ENCODE measurements around the gene IFI35. TPM values are rescaled to one million over a fixed set of nuclear protein-coding genes. Genes with fewer than 3 reads are reported as not detected.

The IFI35 gene
- total and polyA plus RNA-seq, 9 of the 15 experiments (the other 6 are each of a cell fraction or from before 2014, with no cell fraction given), result 4.4 to 13.1 (median 10.2) TPM

DNA sequence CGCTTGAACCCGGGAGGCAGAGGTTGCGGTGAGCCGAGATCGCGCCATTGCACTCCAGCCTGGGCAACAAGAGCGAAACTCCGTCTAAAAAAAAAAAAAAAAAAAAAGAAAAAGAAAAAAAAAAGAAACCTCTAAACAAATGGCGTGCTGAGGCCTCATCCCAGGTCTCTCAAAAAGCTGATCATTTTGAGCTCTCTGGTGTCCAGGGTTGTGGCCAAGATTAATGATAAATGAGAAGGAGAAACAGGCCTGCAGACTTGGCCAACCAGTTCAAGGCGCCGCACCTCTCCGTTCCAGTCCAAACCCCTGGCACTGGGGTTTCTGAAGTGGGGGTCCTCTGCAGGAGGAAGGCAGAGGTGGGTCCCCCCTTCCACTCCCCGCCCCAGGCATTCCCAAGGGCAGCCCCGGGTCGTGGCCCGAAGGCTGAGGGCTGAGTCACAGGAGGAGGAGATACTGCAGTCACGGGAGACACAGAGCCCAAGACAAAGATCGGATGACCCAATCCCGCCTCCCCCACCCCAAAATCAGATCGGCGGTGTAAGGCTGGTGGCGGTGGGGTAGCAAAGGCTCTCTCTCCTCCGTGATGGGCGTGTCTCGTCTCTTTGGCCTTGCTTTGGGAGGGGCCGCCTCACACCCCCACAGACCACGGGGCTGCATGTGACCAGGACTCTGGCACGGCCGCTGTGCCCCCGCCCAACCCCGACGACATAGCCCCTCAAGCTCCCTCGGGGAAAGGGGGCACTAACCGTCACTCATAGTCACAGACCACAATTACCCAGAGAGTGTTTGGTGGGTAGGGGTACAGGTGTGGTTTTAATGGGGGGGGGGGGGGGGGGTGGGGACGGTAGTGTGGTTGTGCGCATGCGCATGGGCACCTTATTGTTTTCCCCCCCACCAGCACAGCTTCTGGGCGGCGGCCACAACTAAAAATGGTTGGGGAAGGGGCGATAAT, 14.5 kb downstream of the IFI35 start:
- no peaks in the 10 kb centered on the region for H3K9me3 ChIP-seq (replicated peaks; ENCODE audit: control insufficient read depth, insufficient read depth, low read depth, low read length)
- ChIA-PET CTCF (ENCODE audit: low intra/inter-chr PET ratio) (no interaction called here), POLR2A (interaction anchor here (0.7 to 6.7 kb wide), 8 partner anchors 9 to 347 kb away, joined by 3 to 79 read pairs (median 6); partner anchors contain the start of gene RPL27)
- H3K27me3 ChIP-seq (ENCODE audit: control insufficient read depth in 2 of 2, insufficient read depth in 2 of 2, low read length in 2 of 2), result no peaks in the 10 kb centered on the region
- ATAC-seq (peak; percentile 69), DNase-seq (ENCODE audit: extremely low read depth in 1 of 4, low spot score in 3 of 4) (peak; percentile 83 to 94 (median 87)), FAIRE-seq (peak; percentile 86)
- no TSS peak for BruUV-seq (replicated peaks)
- peak overlapping the region; percentile 83 for H3K27ac ChIP-seq (ENCODE audit: extremely low read depth, low read depth, low read length)
- peak overlapping the region; percentile 87 for H3K4me3 ChIP-seq
- H3K9me1 ChIP-seq (ENCODE audit: control insufficient read depth, insufficient read depth, low read length), result peaks cover 10% of the 10 kb centered on the region
- H3K36me3 ChIP-seq (ENCODE audit: control insufficient read depth, insufficient read depth, low read length), result peaks cover 30% of the 10 kb centered on the region; the same call in 2 of the 3 replicates
- in situ Hi-C loops (cut with MboI), result no loop called here
- intact Hi-C loops (cut with micrococcal nuclease), result no loop called here
- peak overlapping the region; percentile 99 for H3K4me2 ChIP-seq (ENCODE audit: insufficient read depth, low read length)
- H2AFZ ChIP-seq (ENCODE audit: low read depth, low read length), result peak overlapping the region; percentile 94
- peak overlapping the region; percentile 68 to 96 for H3K9ac ChIP-seq (ENCODE audit: insufficient read depth in 1 of 2, low read depth in 2 of 2, low read length in 2 of 2)
- H4K20me1 ChIP-seq (replicated peaks; ENCODE audit: control insufficient read depth, insufficient read depth, low read length), result peaks cover 10% of the 10 kb centered on the region; the same call in 1 of the 2 replicates
- WGBS (ENCODE audit: insufficient coverage, low coverage, missing lambda C conversion rate), result 2% methylated on average over 23 of the region's 40 CpGs
- peaks cover 27 to 64% of the 10 kb centered on the region in 2 experiments for H3K4me1 ChIP-seq (replicated peaks in 1 of 2; ENCODE audit: control insufficient read depth in 2 of 2, insufficient read depth in 2 of 2, low read length in 2 of 2)
- H3K79me2 ChIP-seq (ENCODE audit: control insufficient read depth, insufficient read depth, low read length), result peaks cover 40% of the 10 kb centered on the region
- TF ChIP-seq BRD4 (IDR thresholded peaks at IDR 0.05), result 0 out of 2 replicates have a peak, but pooled peaks have one; percentile 27
- TF ChIP-seq KDM1A (IDR thresholded peaks at IDR 0.05), result peak; percentile 90 to 91
- TF ChIP-seq, protein P1, sequence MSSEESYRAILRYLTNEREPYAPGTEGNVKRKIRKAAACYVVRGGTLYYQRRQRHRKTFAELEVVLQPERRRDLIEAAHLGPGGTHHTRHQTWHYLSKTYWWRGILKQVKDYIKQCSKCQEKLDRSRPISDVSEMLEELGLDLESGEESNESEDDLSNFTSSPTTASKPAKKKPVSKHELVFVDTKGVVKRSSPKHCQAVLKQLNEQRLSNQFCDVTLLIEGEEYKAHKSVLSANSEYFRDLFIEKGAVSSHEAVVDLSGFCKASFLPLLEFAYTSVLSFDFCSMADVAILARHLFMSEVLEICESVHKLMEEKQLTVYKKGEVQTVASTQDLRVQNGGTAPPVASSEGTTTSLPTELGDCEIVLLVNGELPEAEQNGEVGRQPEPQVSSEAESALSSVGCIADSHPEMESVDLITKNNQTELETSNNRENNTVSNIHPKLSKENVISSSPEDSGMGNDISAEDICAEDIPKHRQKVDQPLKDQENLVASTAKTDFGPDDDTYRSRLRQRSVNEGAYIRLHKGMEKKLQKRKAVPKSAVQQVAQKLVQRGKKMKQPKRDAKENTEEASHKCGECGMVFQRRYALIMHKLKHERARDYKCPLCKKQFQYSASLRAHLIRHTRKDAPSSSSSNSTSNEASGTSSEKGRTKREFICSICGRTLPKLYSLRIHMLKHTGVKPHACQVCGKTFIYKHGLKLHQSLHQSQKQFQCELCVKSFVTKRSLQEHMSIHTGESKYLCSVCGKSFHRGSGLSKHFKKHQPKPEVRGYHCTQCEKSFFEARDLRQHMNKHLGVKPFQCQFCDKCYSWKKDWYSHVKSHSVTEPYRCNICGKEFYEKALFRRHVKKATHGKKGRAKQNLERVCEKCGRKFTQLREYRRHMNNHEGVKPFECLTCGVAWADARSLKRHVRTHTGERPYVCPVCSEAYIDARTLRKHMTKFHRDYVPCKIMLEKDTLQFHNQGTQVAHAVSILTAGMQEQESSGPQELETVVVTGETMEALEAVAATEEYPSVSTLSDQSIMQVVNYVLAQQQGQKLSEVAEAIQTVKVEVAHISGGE (CRISPR knock-in tag; IDR thresholded peaks at IDR 0.05), result peak in 1 of 3 experiments; percentile 57; a peak in 1 of 6 replicates
- peak; percentile 71; the same call in 1 of the 2 replicates for TF ChIP-seq SREBF1 (IDR thresholded peaks at IDR 0.05; ENCODE audit: borderline replicate concordance, low read depth, low read length)
- TF ChIP-seq SMARCA4 (IDR thresholded peaks at IDR 0.05), result peak; percentile 91
- TF ChIP-seq MTA2 (IDR thresholded peaks at IDR 0.05; ENCODE audit: low read depth), result peak; percentile 49; the same call in 1 of the 2 replicates
- peak; percentile 63; the same call in 1 of the 2 replicates for TF ChIP-seq CEBPG (CRISPR knock-in tag; IDR thresholded peaks at IDR 0.05)
- peak; percentile 57 to 70; a peak in 3 of 4 replicates for TF ChIP-seq CEBPG (tag; conservative IDR thresholded peaks at IDR 0.05 in 1 of 2, IDR thresholded peaks at IDR 0.05 in 1 of 2)
- 0 out of 2 replicates have a peak, but pooled peaks have one; percentile 25 for TF ChIP-seq ZBTB33 (CRISPR knock-in tag; IDR thresholded peaks at IDR 0.05)
- peak; percentile 21; the same call in 1 of the 2 replicates for TF ChIP-seq ZNF644 (tag; IDR thresholded peaks at IDR 0.05; ENCODE audit: low read depth)
- peak; percentile 61; the same call in 1 of the 2 replicates for TF ChIP-seq MYNN (IDR thresholded peaks at IDR 0.05)
- no peak for TF ChIP-seq MYNN (CRISPR knock-in tag; IDR thresholded peaks at IDR 0.05)
- TF ChIP-seq BRD9 (IDR thresholded peaks at IDR 0.05; ENCODE audit: low read depth, partially characterized antibody), result peak; percentile 16
